Vagina (tissue), 2 donors: ENCODE results near the gene FOLR3.

Experiments
- CTCF ChIP-seq, 3 experiments: fragments of 450-650 bp in 2 of 3; fragments of 200-600 bp in 1 of 3; sonication (generic) in 1 of 3; IDR thresholded peaks; one replicate each; pipeline ENCODE4 v1.5.1; 2017 to 2019; ENCODE audit warnings: antibody characterized with exemption in 3 of 3, mild to moderate bottlenecking in 2 of 3, moderate library complexity in 2 of 3
- POLR2A ChIP-seq, 2 donors: fragments of 450-650 bp; IDR thresholded peaks; one replicate each; pipeline ENCODE4 v1.6.1; 2017; ENCODE audit warnings: antibody characterized with exemption in 2 of 2, mild to moderate bottlenecking in 2 of 2, moderate library complexity in 2 of 2
- POLR2AphosphoS5 ChIP-seq, 2 donors: sonication (generic); formaldehyde crosslinking; IDR thresholded peaks; one replicate each; pipeline ENCODE4 v1.9.0; 2017; ENCODE audit warnings: antibody characterized with exemption in 2 of 2, mild to moderate bottlenecking in 2 of 2, low read depth in 1 of 2; ENCODE audit not compliant: insufficient read depth in 1 of 2

GRCh38 chr11:72136684-72137262 lies 1.2 kb downstream of the FOLR3 start:
- TF ChIP-seq CTCF (IDR thresholded peaks at IDR 0.05) (no peak), POLR2AphosphoS5 (IDR thresholded peaks at IDR 0.05; ENCODE audit: insufficient read depth in 1 of 2, low read depth in 1 of 2) (no peak), POLR2A (IDR thresholded peaks at IDR 0.05) (no peak)
